Amniotic epithelial cell (primary cell): Measurements from ENCODE around the gene ADD1.

Experiments used
- DNase-seq: peaks from one replicate; pipeline ENCODE4 v3.0.0-alpha.2; 2010; ENCODE audit warnings: low read depth

Gene ADD1

DNA sequence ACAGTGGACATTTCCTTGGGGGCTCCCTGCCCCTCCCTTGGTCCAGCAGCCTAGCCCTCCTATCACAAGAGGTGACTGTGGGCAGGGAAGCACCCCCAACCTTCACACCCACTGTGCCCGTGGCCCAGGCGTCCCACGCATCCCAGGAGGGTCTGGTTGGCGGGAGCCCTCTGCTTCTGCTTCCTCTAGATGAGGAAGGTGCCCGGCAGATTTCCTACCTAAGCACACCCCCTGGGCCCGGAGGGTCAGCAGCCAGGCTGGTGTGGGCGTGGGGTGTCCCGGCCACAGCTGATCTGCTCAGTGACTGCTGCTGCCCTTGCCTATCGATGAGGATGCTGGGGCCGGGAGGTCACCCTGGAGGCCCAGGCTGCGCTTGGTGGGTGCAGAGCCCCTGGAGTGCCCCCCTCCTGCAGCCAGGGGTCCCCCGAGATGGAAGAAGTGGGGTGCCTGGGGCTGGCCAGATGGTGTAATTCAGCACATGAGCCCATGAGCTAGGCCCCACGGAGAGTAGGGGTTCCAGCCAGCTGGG is 38.6 kb upstream of the ADD1 start:
- DNase-seq, result no peak

DNA sequence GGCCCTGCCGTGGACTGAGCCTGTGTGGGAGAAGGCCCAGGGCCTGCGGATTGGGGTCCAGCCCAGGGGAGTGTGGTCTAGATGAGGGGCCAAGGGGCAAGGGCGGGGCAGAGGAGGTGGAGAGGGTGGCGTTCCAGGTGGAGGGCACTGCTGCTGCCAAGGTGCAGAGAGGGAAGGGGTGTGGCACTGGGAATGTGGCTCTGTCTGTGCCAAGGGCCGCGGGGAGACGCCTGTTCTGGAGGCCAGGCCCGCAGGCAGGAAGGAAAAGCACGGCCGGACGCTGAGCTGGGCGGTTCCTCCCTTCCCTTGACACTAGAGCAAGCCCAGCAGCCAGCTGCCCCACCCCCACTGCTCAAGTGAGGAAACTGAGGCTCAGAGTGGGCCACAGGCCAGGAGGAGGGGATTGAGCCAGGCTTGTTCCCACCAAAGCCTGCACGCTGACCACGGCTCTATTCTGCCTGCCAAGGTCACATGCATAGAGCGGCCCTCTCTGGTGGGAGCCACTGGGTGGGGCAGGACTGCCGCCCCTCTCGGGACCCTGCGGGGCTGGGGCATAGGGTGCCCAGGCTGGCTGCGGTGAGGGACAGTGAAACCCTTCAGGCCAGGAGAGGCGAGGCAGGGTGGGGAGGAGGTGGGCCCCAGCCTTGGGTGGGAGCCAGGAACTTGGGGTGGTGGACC is 37.8 kb upstream of the ADD1 start:
- no peak for DNase-seq

DNA sequence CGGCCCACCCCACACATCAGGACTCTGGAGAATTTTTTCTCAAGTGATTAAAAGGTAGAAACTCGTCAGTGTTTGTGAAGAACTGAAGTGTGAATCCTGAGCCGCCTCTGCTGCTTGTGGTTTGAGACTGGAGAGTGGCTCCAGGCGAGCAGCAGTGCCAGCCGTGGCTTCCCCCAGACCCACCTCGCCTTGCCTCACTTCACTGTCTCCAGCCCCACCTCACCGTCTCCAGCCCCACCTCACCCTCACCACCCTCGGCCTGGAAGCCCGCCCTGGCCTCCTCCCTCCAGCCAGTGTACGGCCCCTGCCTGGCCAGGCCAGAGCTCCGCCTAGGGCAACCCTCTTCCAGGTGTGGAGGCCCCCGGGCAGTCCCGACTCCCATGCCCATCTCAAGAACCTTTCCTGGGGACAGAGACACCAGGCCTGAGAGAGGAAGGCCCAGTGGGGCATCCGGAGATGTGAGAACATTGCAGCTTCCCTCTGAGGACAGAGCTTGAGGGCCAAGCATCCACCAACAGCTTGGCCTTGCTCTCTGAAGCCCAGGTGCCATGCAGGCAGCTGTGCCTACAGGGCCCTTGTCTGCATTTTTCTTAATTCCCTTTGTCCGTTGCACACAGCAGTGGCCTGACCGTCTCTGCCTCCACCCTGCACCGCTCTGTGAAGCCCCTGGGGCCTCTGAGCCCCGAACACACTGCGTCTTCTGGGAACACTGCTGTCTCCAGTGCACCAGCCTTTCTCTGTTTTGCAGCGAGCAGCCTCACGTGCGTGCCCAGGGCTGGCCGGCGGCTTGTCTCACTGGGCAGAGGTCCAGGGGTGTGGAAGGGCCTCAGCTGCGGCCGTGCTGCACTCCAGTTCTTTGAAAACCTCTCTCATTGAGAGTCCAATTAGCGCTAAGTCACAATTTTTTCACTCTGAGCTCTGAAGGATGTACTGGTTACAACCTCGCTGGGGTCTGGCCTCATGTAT is 37.0 kb upstream of the ADD1 start:
- peak; percentile 31 for DNase-seq

DNA sequence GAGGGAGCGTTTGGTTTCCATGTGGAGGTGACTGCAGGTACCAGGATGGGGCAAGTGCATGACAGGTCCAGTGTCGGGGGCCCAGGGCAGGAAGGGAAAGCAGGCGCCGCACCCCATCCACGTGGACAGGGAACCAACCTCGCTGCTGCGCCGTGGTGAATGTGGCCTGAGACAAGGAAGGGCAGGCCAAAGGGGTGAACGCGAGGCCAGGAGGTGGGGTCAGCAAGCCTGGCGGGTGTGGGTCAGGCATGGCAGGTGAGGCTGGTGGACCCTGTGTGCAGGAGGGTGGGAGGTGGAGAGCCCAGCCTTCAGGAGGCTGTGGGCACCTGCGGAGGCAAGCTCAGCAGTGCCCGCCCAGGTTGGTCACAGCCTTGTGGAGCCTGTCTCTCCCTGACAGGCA is 36.1 kb upstream of the ADD1 start:
- DNase-seq, result no peak

DNA sequence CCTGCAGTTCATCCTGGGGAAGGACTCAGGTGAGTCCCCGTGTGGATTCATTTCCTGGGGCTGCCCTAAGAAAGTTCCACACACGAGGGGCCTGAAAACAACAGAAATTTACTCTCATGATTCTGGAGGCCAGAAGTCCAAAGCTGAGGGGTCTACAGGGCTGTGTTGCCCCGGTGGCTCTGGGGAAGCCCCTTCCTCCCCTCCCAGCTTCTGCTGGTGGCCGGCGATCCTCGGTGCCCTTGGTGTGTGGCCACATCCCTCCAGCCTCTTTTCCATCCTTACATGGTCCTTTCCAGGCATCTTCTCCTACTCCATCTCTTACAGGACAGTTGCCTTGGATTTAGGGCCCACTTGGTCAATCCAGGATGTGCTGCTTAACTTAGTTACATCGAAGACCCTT is 35.6 kb upstream of the ADD1 start:
- DNase-seq, result no peak

DNA sequence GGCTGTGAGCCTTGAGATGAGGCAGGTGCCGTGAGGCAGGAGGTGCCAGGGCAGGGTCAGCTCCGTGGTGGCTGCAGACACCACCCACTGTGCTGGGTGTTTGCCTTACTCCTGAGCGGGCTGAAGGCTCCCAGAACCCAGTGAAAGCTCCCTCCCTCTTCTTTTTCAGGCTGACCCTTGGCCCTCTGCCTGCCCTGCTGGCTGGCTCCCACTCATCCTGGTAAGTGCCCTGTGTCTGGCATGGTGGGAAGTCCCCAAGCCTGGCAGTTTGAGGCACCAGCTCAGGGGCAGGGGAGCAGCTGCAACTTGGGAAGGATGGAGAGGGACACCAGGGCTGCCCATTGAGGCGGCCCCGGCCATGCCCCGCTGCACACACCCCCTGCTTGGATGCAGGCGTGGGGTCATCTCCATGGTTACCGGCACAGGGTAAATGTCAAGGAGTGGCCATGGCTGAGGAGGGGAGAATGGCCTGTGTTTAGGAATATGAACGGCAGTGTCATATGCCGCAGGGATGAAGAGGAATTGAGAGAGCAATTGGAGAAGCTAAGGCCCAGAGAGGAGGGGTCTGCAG is 33.9 kb upstream of the ADD1 start:
- DNase-seq, result no peak

DNA sequence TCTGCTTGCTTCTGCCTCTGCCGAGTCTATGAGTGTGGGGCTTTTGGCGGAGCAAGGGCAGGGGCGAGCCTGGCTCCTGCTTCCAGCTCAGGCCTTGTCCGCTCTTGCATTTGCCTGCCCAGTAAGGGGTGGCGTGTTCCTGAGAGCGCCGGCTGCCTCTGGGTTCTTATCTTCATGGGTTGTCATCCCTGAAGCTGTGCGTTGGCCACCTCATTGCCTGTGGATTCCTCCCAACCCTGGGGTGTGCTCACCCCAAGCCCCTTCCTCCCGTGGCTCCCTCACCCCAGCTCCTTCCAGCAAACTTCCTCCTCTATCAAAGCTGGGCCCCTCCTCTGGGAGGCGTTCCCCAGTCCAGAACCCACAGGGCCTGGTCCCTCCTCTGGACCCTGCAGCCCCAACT is 33.3 kb upstream of the ADD1 start:
- no peak for DNase-seq

DNA sequence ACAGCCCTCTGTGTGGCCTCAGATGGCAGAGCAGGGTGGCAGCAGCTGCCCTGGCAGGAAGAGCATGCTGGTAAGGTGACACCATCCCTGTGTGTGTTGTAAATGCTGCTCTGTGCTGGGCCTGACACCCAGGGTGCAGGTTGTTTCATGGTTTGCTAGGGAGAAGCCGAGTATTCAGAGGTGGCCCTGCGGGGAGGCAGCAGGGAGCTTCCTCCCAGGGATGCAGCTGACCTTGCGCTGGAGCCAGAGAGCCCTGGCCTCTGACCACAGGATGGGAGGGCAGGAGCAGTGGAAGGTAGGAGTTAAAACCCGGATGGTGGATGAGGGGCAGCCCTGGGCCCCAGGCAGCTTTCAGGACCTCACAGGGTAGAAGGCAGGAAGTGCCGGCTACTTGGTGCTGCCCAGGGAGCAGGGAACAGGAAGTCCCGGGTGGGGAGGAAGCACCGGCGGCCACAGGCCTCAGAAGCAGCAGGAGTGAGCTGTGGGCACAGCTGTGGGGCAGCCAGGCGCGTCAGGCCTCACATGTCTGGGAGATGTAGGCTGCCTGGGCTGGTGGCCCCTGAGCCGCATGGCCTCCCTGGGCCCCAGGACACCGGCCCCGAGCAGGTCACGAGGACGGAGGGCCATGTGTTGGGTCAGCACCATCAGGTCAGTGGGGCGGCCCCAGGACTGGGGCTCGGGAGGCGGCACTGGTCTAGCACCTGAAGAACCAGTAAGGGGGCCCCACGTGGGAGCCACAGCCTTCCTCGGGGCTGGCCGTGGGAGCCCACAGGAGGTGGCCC is 31.6 kb upstream of the ADD1 start:
- DNase-seq, result peak; percentile 88

DNA sequence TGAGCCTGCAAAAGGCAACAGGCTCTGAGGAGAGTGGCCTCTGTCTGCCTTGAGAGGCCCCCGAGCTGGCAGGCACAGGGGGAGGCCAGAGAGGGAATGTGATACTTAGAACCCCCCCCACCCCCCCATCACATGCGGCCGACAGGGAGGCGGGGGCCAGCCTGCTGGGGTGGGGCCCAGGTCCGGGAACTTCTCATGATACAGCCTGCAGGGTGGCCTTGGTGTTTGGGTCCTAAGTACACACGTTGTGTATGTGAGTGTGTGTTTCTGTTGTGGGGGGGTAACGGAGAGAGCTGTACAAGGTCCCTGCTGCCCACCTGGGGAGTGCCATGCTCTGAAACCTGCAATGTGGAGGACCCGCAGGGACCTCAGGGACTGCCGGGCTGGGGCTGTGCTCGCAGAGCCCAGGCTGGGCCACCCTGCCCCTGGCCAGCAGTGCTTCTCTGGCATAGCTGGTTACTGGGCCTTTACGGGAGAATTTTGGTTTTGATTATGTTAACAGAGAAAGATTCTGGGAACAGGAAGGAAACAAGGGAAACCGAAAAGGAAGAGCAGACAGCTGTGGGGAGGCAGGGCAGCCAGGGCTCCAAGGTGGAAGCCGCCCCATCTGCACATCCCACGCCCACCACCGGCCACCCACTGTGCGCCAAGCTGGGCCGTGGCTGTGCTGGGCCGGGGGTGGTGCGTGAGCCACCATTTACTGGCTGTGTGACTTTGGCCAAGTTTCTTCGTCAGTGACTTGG is 30.9 kb upstream of the ADD1 start:
- no peak for DNase-seq

DNA sequence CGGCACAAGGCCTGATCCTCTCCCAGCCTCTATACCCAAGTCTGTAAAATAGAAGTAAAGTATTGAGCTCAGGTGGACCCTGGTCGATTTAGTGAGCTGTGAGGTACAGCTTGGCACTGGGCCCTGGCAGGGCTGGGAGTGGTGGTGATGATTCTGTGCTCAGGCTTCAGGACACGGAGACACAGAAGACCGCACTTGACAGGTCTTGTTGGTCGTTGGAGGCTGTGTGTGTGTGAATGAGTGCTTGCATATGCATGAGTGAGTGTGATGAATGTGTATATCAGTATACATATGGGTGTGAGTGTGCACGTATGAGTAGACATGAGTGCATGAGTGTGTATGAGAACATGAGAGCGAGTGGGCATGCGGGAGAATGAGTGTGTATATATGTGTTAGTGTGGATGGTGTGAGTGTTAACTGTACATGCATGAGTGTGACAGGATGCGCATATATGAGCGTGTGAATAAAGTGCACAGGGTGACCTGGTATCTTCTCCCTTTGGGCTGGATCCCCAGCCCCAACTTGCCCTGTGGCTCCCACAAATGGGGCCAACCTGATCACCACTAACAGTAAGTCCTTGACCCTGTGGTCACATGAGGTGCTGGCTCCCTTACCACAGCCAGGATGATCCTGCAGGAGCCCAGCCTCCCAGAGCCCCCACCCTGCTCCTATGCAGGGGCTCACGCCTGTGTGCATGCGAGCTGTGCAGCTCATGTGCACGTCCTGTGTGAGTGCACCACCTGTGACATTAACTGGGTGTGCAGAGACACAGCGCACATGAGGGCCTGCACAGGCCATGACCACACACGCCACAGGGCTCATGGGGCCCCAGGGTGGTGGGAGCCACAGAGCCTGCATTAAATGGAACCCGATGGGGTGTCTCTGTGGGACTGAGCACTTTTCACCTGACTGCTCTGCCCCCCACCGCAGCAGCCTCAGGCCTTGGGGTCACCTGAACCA is 29.9 kb upstream of the ADD1 start:
- no peak for DNase-seq

DNA sequence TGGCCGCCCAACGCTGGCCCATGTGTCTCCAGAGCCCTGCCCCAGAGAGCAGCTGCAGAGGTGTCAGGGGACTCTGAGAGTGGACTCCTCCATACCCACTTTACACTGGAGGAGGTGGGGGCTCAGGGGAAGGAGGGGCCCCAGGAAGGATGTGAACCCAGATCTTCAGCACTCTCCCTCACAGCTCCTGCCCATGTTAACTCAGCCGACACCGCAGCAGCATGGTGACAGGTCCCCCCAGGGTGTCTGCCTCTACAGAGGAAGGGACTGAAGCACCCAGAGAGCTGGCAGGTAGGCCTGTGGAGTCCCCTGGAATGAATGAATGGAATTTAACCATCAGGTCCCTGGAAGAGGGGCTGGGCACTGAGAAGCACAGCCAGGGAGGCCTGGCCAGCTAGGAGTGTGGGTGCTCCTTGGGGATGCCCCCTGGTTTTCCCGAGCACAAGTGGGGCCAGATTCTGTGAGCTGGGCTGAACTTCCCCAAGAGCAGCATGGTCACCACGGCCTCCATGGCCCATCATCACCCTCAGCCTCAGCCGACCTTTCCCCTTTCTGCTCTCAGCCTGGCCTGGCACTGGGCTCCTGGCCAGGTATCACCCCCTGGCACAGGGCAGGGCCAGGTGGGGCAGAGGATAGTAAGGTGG is 28.9 kb upstream of the ADD1 start:
- DNase-seq, result no peak

DNA sequence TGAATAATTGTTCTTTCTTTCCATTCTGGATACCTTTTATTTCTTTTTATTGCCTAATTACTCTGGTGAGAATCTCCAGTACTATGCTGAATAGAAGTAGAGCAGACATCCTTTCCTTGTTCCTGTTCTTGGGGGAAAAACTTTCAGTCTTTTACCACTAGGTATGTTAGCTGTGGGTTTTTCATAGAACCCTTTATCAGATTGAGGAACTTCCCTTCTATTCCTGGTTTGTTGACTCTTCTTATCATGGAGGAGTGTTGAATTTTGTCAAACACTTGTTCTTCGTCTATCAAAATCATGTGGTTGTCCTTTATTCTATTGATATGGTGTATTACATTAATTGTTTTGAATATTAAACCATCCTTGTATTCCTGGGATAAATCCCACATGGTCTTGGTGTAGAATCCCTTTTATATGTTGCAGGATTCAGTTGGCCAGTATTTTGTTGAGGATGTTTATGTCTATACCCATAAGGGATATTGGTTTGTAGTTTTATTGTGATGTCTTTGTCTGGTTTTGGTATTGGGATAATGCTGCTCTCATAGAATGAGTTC is 27.2 kb upstream of the ADD1 start:
- no peak for DNase-seq

DNA sequence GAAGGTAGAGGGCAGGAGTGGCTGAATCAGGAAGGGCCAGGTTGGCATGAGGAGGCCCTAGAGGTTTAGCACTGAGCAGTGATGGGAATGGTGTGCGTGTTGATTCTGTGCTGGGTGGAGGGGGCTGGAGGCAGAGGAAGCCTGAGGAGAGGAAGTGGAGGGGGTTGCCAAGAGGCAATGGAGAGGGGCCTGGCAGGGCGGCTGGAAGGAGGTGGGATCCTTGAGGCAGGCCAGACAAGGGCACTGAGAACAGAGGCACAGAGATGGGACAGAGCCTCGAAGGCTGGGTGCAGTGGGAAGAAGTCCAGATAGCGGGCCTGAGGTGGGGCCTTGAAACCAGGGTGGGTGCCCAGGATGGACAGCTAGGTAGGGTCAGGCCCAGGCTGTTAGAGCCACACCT is 26.5 kb upstream of the ADD1 start:
- DNase-seq, result no peak

DNA sequence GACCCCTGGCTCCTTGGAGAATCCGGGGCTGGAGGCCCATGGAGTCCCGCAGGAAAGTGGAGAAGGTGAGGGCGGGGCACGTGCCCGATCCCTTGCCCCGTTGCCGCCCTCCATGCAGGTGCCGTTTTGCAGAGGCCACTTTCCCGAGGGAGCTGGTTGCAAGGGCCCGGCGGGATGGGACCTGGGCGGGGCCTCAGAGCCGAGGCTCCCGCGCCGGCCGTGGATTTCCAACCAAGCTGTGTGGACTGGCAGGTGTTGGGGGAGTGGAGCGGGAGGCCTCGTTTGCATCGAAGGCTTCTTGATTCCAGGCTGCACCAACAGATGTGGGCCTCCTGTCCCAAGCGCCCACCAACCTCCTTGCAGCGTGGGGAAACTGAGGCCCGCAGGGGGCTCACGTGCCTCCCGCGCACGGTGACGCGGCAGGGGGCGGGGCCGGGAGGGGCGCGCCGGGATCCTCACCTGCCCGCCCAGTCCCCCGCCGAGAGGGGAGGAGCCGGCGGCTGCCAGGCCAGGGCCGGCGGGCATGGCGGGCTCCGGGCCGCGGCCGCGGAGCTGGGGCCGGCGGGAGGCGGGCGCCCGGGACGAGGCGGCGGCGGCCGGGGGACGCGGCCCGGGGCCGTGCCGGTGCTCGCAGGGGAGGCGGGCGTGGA is 25.8 kb upstream of the ADD1 start:
- no peak for DNase-seq

DNA sequence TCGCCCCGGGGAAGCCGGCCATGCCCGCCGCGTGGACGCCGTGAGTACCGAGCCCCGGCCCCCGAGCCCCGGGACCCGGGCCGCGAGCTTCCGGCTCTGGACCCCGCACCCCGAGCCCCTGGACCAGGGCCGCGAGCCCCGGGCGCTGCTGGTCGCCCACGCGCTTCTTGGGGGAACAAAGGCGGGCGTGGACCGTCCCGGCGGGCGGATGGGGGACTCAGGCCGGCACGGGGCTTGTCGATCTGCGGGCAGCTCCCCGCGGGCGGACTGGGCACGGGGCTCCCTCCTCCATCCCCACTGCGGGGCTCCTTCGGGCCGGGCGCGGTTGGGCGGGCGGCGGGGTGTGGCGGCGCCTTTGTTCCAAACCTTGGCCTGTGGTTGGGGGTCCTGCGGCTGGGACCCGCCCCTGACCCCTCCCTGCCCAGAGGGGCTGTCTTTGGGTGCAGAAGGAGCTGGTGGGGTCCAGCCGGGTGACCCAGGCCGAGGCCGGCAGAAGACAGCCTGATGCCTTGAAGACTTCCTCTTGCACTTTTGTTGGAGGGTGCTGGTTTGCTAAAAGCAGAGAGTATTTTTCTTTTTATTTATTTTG is 25.2 kb upstream of the ADD1 start:
- no peak for DNase-seq

DNA sequence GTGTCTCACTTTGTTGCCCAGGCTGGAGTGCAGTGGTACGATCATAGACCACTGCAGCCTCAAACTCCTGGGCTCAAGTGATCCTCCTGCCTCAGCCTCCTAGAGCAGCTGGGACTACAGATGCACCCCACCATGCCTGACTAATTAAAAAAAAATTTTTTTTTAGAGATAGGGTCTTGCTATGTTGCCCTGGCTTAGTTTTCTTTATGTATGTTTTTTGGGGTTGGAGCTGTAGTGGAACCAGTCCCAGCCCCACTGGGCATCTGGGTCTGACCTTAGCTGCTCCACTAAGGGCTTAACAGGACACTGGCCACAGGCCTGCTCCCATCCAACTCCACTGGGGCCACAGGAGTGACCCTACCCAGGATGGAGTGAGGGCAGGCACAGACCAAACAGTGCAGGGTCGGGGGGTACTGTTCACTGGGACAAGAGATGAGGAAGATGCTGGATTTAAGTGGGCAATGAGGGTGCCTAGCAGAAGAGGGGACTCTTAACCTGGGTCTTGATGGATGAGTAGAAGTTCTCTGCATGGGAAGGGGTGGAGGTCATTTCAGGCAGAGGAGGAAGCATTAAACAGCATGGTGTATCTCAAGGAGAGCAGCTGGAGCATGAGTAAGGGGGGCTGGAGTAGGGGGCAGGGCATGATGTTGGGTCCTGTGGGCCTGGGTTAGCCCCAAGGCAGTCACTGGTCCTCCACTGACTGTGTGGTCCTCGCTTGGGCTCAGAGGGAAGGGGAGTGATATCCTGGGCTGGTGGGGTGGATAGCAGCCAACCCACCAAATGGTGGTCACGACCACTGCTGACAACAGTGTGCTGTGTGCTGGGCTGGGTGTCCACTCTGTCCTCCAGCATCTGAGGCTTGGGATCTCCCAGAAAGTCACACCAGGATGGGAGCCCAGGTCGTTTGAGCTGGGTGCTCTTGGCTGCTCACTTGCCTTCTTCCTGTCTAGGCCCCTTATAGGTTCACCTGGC is 24.1 kb upstream of the ADD1 start:
- no peak for DNase-seq
